PC-3 (cell line): Measurements from ENCODE around the gene UBE2G1.

Source experiments
- EZH2 ChIP-seq: fragments of 300-600 bp; sonication (generic); IDR thresholded peaks from one replicate; pipeline ENCODE4 v1.6.1; 2017; ENCODE audit warnings: antibody characterized with exemption, mild to moderate bottlenecking, low read length; ENCODE audit not compliant: unreplicated experiment
- TF ChIP-seq, protein P1 (sequence below): fragments of 300-600 bp; sonication (generic); conservative IDR thresholded peaks from 2 replicates; pipeline ENCODE4 v1.5.1; 2017; ENCODE audit warnings: antibody characterized with exemption, low read depth, mild to moderate bottlenecking, low read length

GRCh38 chr17:4258867-4259266 lies 107.6 kb downstream of the UBE2G1 start:
- TF ChIP-seq, protein P1, sequence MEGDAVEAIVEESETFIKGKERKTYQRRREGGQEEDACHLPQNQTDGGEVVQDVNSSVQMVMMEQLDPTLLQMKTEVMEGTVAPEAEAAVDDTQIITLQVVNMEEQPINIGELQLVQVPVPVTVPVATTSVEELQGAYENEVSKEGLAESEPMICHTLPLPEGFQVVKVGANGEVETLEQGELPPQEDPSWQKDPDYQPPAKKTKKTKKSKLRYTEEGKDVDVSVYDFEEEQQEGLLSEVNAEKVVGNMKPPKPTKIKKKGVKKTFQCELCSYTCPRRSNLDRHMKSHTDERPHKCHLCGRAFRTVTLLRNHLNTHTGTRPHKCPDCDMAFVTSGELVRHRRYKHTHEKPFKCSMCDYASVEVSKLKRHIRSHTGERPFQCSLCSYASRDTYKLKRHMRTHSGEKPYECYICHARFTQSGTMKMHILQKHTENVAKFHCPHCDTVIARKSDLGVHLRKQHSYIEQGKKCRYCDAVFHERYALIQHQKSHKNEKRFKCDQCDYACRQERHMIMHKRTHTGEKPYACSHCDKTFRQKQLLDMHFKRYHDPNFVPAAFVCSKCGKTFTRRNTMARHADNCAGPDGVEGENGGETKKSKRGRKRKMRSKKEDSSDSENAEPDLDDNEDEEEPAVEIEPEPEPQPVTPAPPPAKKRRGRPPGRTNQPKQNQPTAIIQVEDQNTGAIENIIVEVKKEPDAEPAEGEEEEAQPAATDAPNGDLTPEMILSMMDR: no peak
- TF ChIP-seq EZH2: no peak
